GM13977 (cell line): Measurements from ENCODE around the gene ARHGAP9.
A peak's percentile ranks its signal among the peaks of the same experiment; 100 is the strongest.

Experiments used
- DNase-seq: peaks from one replicate; pipeline ENCODE4 v3.0.0; 2012; ENCODE audit warnings: low spot score
- CTCF ChIP-seq: IDR thresholded peaks from 2 replicates; pipeline ENCODE4 v1.5.1; 2012; ENCODE audit warnings: mild to moderate bottlenecking, control low read depth; ENCODE audit not compliant: insufficient read depth; ENCODE audit errors: extremely low read depth, missing control alignments
- in situ Hi-C: fragments of 300-500 bp; cut with MboI; formaldehyde crosslinking; loops from one replicate; pipeline ENCODE4 v1.12.0; 2022; ENCODE audit warnings: low sequenced_read_pairs, low pct_unique_long_range_greater_than_20kb, mixed read lengths, inconsistent platforms; ENCODE audit not compliant: unreplicated experiment

The ARHGAP9 gene

DNA sequence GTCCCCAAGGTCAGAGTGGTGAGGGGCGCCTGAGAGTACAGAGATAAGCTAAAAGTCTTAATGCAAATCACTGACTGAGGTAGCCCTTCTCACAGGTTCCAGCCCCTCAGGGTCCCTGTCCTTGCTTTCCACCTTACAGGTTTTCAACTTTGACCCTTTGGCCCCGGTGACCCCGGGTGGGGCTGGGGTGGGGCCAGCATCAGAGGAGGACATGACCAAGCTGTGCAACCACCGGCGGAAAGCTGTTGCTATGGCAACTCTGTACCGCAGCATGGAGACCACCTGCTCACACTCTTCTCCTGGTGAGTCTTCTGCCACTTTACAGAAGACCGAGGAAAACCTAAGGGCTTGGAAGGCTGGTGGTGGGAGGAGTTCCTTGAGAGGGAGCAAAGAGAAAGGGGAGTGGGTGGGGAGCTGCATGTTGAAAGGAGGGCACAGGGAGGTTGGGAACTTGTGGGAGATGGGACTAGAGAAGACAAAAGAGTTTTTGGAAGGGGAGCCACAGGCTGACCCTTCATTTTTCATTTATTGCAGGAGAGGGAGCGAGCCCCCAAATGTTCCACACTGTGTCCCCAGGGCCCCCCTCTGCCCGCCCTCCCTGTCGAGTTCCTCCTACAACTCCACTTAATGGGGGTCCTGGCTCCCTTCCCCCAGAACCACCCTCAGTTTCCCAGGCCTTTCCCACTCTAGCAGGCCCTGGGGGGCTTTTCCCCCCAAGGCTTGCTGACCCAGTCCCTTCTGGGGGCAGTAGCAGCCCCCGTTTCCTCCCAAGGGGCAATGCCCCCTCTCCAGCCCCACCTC lies 45.3 kb upstream of the ARHGAP9 start:
- no peak for DNase-seq
- in situ Hi-C loops: no loop called here
- no peak for TF ChIP-seq CTCF

GRCh38 chr12:57523706-57524614 lies 44.3 kb upstream of the ARHGAP9 start:
- no peak for TF ChIP-seq CTCF
- in situ Hi-C loops: no loop called here
- peak; percentile 54 for DNase-seq

DNA sequence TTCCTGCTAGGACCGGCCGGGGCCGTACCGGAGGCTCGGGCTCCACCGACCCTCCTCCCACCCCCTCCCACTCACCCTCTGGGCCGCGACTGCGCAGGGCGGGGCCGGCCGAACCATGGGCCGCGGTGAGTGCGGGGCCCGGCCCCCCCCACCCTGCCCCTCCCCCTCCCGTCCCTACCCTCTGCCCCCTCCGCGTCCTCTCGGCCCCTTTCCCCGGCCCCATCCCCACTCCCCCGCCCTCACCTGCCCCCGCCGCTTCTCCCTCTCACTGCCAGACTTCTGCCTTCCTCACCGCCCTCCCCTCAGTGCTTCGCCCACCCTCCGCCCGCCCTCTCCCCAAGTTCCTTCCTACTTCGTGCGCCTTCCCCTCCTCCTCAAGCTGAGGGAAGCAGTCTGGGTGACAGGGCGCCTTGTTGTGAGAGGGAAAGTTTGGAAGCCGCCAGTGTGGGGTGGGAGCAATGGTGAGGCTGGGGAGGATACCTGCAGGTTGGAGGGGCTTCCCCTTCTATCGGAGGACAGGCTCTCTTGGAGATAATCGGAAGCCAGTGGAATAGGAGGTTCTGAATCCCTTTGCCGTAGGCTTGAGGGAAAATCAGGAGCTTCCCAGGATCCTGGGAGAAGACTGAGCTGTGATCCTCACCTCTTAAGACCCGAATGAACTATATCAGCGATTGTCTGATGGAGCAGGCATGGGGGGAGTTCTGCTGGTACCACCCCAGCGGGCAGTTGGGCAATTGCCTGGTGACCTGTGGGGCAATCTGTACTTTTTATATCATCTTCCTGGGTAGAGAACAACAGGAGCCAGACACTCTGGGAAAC lies 43.4 kb upstream of the ARHGAP9 start:
- no peak for TF ChIP-seq CTCF
- in situ Hi-C loops: no loop called here
- DNase-seq: no peak

DNA sequence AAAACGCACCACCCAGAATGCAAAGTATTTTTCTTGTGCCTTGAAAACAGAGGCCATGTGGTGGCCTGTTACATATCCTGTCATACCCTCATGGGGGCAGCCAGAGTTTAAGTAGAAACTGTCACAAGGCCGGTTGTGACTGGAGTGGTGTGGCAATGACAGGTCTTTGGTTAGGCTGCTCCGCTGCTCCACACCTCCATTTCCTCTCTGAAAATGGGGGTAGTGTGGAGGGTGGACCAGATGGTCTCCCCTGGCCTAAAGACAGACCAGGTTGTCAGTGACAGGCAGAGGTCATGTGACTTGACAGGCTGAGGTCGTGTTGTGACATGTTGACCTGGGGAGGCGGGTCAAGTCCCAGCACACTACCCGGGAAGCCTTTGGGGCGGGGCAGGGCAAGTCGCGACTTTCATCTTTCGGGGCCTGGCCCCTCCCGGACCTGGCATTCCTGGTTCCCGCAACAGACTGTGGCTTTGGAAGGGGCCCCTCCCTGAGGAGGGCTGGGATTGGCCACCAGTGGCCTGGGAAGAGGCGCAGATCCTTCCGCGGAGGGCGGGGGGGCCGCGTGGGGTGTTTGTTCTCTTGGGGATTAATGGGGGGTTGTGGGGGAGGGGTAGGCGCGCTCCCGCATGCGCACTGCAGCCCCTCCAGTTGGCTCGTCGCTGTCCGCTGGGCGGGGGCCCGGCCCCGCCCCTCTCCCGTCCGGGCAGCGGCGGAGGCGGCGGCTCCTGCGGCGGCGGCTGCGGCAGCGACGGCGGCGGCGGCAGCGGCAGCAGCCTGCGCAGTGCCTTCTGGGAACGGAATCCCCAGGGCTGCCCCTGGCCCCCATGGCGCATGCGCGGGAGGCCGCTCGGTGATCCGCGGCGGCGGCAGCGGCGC lies 42.6 kb upstream of the ARHGAP9 start, which contains the start of gene MBD6:
Gene MBD6, plus strand, starts transcription at position 814 of the 876 bp plus-strand sequence. CDS start 1,480 bp downstream, outside the sequence.
- peak; percentile 99 for DNase-seq
- TF ChIP-seq CTCF: no peak
- in situ Hi-C loops: no loop called here

DNA sequence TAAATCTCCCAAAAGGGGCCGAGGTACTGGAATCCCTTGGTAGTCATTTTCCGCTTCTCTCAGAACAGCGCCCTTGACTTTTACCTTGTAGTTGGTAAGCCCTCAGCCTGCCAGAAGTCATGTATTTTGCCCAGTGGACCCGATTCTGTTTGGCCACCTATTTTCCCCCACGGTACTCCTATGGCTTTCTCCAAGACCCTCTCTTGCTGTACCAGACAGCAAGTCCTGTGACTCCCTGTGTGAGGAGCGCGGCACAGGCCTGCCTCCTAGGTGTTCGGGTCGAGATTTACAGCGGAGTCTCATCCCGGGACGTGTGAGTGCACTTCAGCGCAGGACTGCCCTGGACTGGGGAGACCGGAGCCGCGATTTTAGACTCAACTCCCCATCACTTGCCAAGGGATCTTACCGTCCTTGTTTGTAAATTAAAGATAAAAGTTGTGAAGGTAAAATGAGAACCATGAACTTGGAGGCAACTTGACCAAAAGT lies 41.9 kb upstream of the ARHGAP9 start:
- TF ChIP-seq CTCF: no peak
- no peak for DNase-seq
- in situ Hi-C loops: no loop called here
